ENCODE data around the gene SPRR1A.

The SPRR1A gene

DNA sequence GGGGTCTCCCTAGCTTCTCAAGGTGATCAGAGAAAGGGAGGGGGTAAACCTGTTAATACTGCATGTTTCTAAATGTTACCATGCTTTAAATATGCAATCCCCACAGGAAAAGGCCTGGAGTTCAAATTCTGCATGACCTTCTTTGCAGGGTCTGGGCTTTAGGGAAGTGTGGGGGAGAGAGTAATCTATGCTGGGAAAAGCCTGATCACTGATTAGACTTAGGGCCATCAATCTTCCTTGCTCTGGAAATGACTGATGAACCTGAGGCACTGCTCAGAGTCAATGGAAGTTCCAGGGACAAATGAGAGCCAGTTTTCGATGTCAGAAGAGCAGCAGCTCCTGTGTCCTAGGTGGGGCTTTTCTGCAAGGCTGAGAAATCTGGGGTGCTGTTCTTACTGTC, 3.2 kb upstream of the SPRR1A start:
- POLR2A ChIA-PET: no interaction called here

DNA sequence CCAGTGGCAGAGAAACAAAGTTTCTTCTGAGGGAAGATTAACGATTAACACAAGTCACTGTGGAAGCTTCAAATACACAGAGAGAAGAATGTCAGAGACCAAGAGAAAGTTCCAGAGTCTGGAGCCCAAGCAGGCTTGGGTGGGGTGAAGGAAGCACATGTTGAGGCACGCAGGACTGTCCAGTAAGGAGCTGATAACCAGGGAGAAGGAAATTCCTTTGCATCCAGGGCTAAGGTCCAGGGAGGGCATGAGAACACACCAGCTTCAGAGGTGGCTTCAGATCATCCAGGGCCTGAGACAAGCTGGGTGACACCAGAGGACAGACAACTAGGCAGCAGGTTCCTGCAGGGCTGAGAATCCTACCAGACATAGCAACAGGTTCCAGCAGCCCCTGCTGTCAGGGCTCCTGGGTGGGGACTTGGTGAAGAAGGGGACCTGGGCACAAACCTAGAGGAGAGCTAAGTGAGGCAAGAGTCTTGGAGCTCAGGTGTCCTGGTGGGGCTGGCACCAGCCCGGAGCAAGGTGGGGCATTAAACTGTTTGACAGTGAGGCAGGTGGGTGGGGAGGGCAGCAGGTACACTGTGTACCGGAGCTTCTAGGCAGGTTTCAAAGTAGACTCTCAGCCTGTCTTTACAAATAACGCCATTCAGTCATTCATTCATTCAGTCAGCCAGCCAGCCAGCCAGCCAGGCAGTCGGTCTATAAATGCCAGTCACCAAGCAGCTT, 2.6 kb upstream of the SPRR1A start:
- TF ChIP-seq, protein P1, sequence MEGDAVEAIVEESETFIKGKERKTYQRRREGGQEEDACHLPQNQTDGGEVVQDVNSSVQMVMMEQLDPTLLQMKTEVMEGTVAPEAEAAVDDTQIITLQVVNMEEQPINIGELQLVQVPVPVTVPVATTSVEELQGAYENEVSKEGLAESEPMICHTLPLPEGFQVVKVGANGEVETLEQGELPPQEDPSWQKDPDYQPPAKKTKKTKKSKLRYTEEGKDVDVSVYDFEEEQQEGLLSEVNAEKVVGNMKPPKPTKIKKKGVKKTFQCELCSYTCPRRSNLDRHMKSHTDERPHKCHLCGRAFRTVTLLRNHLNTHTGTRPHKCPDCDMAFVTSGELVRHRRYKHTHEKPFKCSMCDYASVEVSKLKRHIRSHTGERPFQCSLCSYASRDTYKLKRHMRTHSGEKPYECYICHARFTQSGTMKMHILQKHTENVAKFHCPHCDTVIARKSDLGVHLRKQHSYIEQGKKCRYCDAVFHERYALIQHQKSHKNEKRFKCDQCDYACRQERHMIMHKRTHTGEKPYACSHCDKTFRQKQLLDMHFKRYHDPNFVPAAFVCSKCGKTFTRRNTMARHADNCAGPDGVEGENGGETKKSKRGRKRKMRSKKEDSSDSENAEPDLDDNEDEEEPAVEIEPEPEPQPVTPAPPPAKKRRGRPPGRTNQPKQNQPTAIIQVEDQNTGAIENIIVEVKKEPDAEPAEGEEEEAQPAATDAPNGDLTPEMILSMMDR (IDR thresholded peaks at IDR 0.05; ENCODE audit: insufficient read depth, low read length, missing control alignments): no peak
- POLR2A ChIA-PET: no interaction called here
- CTCF ChIA-PET: no interaction called here
- H3K4me3 ChIP-seq (ENCODE audit: low read depth, low read length): no peak overlapping the region
- no peak for DNase-seq (ENCODE audit: low read depth, low spot score)

More for the DNA sequence above, 3.2 kb upstream of the SPRR1A start:
- TF ChIP-seq, protein P1 (IDR thresholded peaks at IDR 0.05; ENCODE audit: insufficient read depth, low read length, missing control alignments): no peak
- no peak for DNase-seq (ENCODE audit: low read depth, low spot score)
- CTCF ChIA-PET: no interaction called here
- no peak overlapping the region for H3K4me3 ChIP-seq (ENCODE audit: low read depth, low read length)

DNA sequence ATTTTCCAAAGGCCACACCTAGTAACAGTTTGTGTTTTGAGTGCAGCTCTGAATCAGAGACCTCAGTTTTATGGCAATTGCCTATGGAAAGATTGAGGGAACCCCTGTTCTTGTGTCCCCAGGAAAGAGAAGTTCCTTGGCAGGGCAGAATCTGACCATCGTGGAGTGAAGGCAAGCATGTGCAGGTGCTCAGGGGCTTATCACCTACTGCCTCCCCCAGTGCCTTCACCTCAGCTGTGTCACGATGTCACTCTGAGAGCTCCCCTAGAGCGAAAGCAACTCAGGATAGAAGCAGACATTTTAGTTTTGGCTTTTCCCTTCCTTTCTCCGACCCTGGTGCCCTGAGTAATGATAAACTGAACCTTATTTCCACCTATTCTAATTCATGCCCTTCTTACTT, 1.8 kb upstream of the SPRR1A start:
- TF ChIP-seq, protein P1 (IDR thresholded peaks at IDR 0.05; ENCODE audit: insufficient read depth, low read length, missing control alignments): no peak
- POLR2A ChIA-PET: no interaction called here
- CTCF ChIA-PET: no interaction called here
- H3K4me3 ChIP-seq (ENCODE audit: low read depth, low read length): no peak overlapping the region
- DNase-seq (ENCODE audit: low read depth, low spot score): no peak

DNA sequence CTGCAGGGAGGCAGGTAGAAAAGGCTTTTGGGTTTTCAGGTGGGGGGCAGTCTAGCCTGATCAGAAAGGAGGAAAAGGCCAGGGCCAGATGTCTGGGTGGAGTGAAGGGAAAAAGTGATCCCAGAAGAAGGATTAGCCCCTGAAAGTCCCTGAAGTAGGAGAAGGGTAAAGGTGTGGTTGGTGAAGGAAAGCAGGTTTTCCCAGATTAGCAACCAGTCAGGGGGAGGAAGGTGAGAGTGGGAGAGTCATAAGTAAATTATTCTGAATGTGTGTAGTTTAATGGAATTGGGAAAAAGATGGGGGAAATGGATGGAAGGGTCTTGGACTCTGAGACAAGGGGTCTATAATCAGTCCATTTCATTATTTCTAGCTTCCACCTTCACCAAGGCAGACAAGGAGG, 647 bp upstream of the SPRR1A start:
- TF ChIP-seq, protein P1 (IDR thresholded peaks at IDR 0.05; ENCODE audit: insufficient read depth, low read length, missing control alignments): no peak
- no peak overlapping the region for H3K4me3 ChIP-seq (ENCODE audit: low read depth, low read length)
- ChIA-PET CTCF (no interaction called here), POLR2A (no interaction called here)
- no peak for DNase-seq (ENCODE audit: low read depth, low spot score)

DNA sequence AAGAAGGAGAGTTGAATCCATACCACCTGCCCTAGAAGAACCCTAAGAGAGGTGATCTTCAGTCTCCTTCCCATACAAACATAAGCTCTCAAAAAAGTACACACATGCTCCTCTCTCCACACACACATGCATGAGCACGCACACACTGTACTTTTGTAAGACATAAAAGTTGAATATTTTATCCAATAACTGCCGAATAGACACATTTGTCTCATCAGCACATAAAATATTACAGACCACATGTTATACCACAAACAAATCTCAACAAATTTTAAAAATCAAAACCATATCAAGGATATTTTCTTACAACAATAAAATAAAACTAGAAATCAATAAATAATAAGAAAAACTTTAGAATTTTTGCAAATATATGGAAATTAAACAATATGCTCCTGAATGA, 2.7 kb downstream of the SPRR1A start:
- POLR2A ChIA-PET: no interaction called here
- no peak overlapping the region for H3K4me3 ChIP-seq (ENCODE audit: low read depth, low read length)
- TF ChIP-seq, protein P1 (IDR thresholded peaks at IDR 0.05; ENCODE audit: insufficient read depth, low read length, missing control alignments): no peak
- DNase-seq (ENCODE audit: low read depth, low spot score): no peak
- CTCF ChIA-PET: no interaction called here

DNA sequence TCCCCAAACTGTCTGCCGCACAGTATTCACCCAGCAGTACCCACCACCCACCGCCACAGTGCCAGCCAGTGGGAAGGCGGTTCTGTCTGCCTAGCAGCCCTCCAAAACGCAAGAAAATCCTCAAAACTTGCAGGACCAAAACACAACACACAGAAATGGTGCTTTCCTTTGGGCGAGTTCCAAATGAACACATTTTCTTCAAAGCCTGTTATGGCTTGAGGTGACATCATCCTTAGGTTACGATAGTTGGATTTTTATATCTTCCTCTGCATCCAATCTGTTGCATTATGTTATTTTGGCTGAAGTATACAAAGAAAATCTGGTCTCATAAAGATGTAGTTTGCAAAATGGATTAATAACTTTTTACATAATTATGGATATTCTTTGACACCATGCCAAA, 9.3 kb downstream of the SPRR1A start:
- POLR2A ChIA-PET: no interaction called here
- TF ChIP-seq, protein P1 (IDR thresholded peaks at IDR 0.05; ENCODE audit: insufficient read depth, low read length, missing control alignments): no peak
- DNase-seq (ENCODE audit: low read depth, low spot score): no peak
- CTCF ChIA-PET: no interaction called here
- H3K4me3 ChIP-seq (ENCODE audit: low read depth, low read length): no peak overlapping the region

All from AG04449 (cell line).